Ovary (tissue), 10 donors: ENCODE results near the gene ATP6V1A. TPM values are rescaled to one million over a fixed set of nuclear protein-coding genes. Genes with fewer than 3 reads are reported as not detected.
A peak's percentile ranks its signal among the peaks of the same experiment; 100 is the strongest.

Source experiments
- DNase-seq, 5 donors: peaks; one replicate each; pipeline ENCODE4 v3.0.0-alpha.2; 2019 to 2020
- H3K27ac ChIP-seq, 2 donors: fragments of 200-600 bp; one replicate each; pipeline versions ENCODE4 v1.5.1 to v1.8.0; 2019 to 2022
- H3K27me3 ChIP-seq: fragments of 200-600 bp; one replicate; pipeline ENCODE4 v1.8.0; 2022
- H3K36me3 ChIP-seq: fragments of 200-600 bp; sonication (generic); one replicate; pipeline ENCODE4 v1.5.1; 2019
- H3K4me1 ChIP-seq: one replicate; pipeline ENCODE4 v1.8.1; 2013; ENCODE audit warnings: mild to moderate bottlenecking, moderate library complexity; ENCODE audit not compliant: insufficient read depth
- H3K4me3 ChIP-seq: fragments of 200-600 bp; sonication (generic); one replicate; pipeline ENCODE4 v1.5.1; 2017
- H3K9me3 ChIP-seq, 2 donors: fragments of 200-600 bp in 1 of 2; sonication (generic) in 1 of 2; one replicate each; pipeline versions ENCODE4 v1.5.1 to v1.8.1; 2013 to 2019; ENCODE audit warnings: mild to moderate bottlenecking in 1 of 2, moderate library complexity in 1 of 2
- CTCF ChIP-seq, 3 donors: fragments of 450-650 bp in 2 of 3; fragments of 200-600 bp in 1 of 3; IDR thresholded peaks; one replicate each; pipeline versions ENCODE4 v1.5.1 to v1.8.0; 2016 to 2022; ENCODE audit warnings: antibody characterized with exemption in 3 of 3, mild to moderate bottlenecking in 1 of 3
- EP300 ChIP-seq: sonication (generic); formaldehyde crosslinking; IDR thresholded peaks from one replicate; pipeline ENCODE4 v1.6.1; 2017; ENCODE audit warnings: antibody characterized with exemption
- POLR2A ChIP-seq: fragments of 450-650 bp; IDR thresholded peaks from one replicate; pipeline ENCODE4 v1.6.1; 2017; ENCODE audit warnings: antibody characterized with exemption, mild to moderate bottlenecking, moderate library complexity
- WGBS, 3 donors: extraction: QIAGEN DNeasy Blood & Tissue Kit in 1 of 3; methylation state at CpG; one replicate each; pipeline versions ENCODE4 v1.1.5 to v1.1.7; 2013 to 2017; 5-methylcytosine and 5-hydroxymethylcytosine counted together
- intact Hi-C, 4 donors: fragments of 100-400 bp; cut with DNase I; formaldehyde crosslinking; loops; one replicate each; pipeline versions ENCODE4 v1.11.0 to v1.15.1; 2022 to 2023
- long read RNA-seq, 3 donors: library from polyadenylated mRNA in 2 of 3; unstranded in 2 of 3; transcript quantifications; one replicate each; pipeline ENCODE4 v2.0.0 and lab custom pipeline, GENCODE V29; 2021 to 2026
- polyA plus RNA-seq, 2 donors: library from polyadenylated mRNA; stranded (reverse); fragments of 200-250 nt in 1 of 2; fragments of 350-450 nt in 1 of 2; fragmentation: Illumina TruSeq in 1 of 2; extraction: RNeasy Lipid Tissue Mini Kit (QIAGEN cat#74804) in 1 of 2; gene quantifications; one replicate each; pipeline ENCODE4 v1.2.3, GENCODE V29; 2013 to 2014
- total RNA-seq, 7 donors: library from RNA; depleted of rRNA in 2 of 7; stranded (reverse); fragments of >200 nt in 2 of 7; fragmentation: NEBNext Ultra II Directional in 3 of 7; extraction: Animal tissue kit (Norgen Biotek cat#: 25700) in 3 of 7; gene quantifications; one replicate each; pipeline versions ENCODE4 v1.1.0 to v1.2.4, GENCODE V29; 2016 to 2023
- donor health status: DM: no; HTN: no; CAD: no; lungs with moderate emphysema.
- donor health status: DM: no; HTN: no; CAD: no.
- donor health status: Bipolar disorder and iron deficiency.
- donor health status: DM: yes; HTN: yes; CAD: no.
- donor health status: DM: no; HTN: no; CAD: no.
- donor health status: DM: yes; HTN: yes; CAD: no.

Gene ATP6V1A
- total RNA-seq: 10 to 100 TPM; 16.6 to 55.3 (median 43.0) TPM
- polyA plus RNA-seq: 10 to 100 TPM in 1 of 2 donors, 1 to 10 TPM in 1; 9.3 to 34.7 TPM
- long read RNA-seq, donor 1, full-length matches to known transcripts: 57 of 78 reads
- long read RNA-seq, donor 1, partial matches to known transcripts: 18 of 78 reads
- long read RNA-seq, donor 1, other reads (novel, unspliced or antisense): 3 of 78 reads
- long read RNA-seq, donor 2, full-length matches to known transcripts: 12 of 12 reads
- long read RNA-seq, donor 2, partial matches to known transcripts: 0 of 12 reads
- long read RNA-seq, donor 2, other reads (novel, unspliced or antisense): 0 of 12 reads
- long read RNA-seq, donor 3, full-length matches to known transcripts: 6 of 15 reads
- long read RNA-seq, donor 3, partial matches to known transcripts: 7 of 15 reads
- long read RNA-seq, donor 3, other reads (novel, unspliced or antisense): 2 of 15 reads

- WGBS, 3 donors: 0 to 1% (median 0%) methylated on average over 34 of the region's 34 CpGs
- intact Hi-C loops: loop anchor here in 1 of 4 donors (2.0 to 5.0 kb wide), 3 partner anchors 50 to 1401 kb away; partner anchors contain the start of genes ATG3, SLC35A5, USF3 and ZBTB20
- H3K27ac ChIP-seq: peak within 1 kb of the TSS; percentile 80 to 99
- TF ChIP-seq CTCF (IDR thresholded peaks at IDR 0.05) (peak in 1 of 3 donors; percentile 19), POLR2A (no peak), EP300 (no peak)
- no peaks in the 10 kb centered on the region for H3K9me3 ChIP-seq
- peak; percentile 85 to 91 (median 89) for DNase-seq
- H3K4me1 ChIP-seq: peaks cover 6% of the 10 kb centered on the region
- no peaks in the 10 kb centered on the region for H3K36me3 ChIP-seq
- H3K4me3 ChIP-seq: peak within 1 kb of the TSS; percentile 91
- H3K27me3 ChIP-seq: no peaks in the 10 kb centered on the region
Observed at GRCh38 chr3:113746548-113747282, at the start of gene ATP6V1A. ATP6V1A (plus strand) TSS chr3:113747035; CDS start chr3:113778754, 31,719 bp downstream.

DNA sequence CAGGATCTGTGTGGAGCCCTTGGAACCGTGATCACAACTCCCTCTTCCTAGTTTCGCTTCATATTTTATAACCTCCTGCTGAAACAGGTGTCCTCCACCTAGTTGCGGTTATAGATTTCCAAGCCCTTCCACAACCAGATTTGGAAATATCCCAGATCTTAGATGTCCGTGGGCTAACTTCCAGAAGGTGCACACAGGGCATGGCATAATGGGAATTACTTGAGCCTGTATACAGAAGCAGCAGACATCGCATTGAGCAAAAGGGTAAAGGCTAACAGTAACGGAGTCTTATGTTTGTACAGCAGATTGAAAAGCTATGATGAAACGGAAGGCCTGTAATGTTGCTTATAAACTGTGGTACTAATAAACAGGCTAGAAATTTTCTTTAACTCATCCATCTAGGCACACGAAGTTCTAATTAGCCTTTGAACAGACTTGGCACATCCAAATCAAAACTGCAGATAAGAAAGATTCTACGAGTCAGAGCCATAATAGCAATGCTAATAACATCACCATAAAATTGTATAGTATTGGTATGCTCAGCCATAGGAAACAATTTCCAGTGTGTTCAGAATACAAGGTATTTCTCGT, 49.2 kb upstream of the ATP6V1A start:
- Histone ChIP-seq H3K27me3 (no peaks in the 10 kb centered on the region), H3K36me3 (no peaks in the 10 kb centered on the region), H3K27ac (peak overlapping the region; percentile 54 to 76), H3K9me3 (no peaks in the 10 kb centered on the region), H3K4me1 (peaks cover 4% of the 10 kb centered on the region), H3K4me3 (peak overlapping the region; percentile 56)
- DNase-seq: no peak
- no peak for TF ChIP-seq EP300
- no peak for TF ChIP-seq POLR2A
- TF ChIP-seq CTCF (IDR thresholded peaks at IDR 0.05): no peak
- 2 to 5% (median 3%) methylated on average over 10 of the region's 10 CpGs for WGBS, 3 donors
- intact Hi-C loops: loop anchor here in 1 of 4 donors (2.0 kb wide), 1 partner anchor 49 kb away; the partner anchor contains the start of genes ATP6V1A and NAA50

- Histone ChIP-seq H3K36me3 (no peaks in the 10 kb centered on the region), H3K4me1 (peaks cover 4% of the 10 kb centered on the region), H3K27ac (peak overlapping the region in 1 of 2 donors; percentile 76), H3K4me3 (no peak overlapping the region), H3K9me3 (no peaks in the 10 kb centered on the region), H3K27me3 (no peaks in the 10 kb centered on the region)
- no peak for DNase-seq
- no peak for TF ChIP-seq EP300
- TF ChIP-seq CTCF (IDR thresholded peaks at IDR 0.05): no peak
- TF ChIP-seq POLR2A: no peak
- intact Hi-C loops: no loop called here
- 47 to 60% (median 57%) methylated on average over 6 of the region's 6 CpGs for WGBS, 3 donors
Observed at GRCh38 chr3:113698213-113698742, 48.6 kb upstream of the ATP6V1A start.

- Histone ChIP-seq H3K9me3 (no peaks in the 10 kb centered on the region), H3K27me3 (no peaks in the 10 kb centered on the region), H3K4me1 (peaks cover 2% of the 10 kb centered on the region), H3K27ac (peak overlapping the region in 1 of 2 donors; percentile 52), H3K4me3 (peak overlapping the region; percentile 13), H3K36me3 (no peaks in the 10 kb centered on the region)
- intact Hi-C loops: no loop called here
- WGBS, 3 donors: 16 to 29% (median 23%) methylated on average over 24 of the region's 24 CpGs
- TF ChIP-seq POLR2A (no peak), CTCF (IDR thresholded peaks at IDR 0.05) (no peak), EP300 (no peak)
- peak; percentile 14 to 39 (median 32) for DNase-seq
Observed at GRCh38 chr3:113698956-113699355, 47.9 kb upstream of the ATP6V1A start.
